ENCODE results near the gene C19orf44.

- TF ChIP-seq CTCF (conservative IDR thresholded peaks at IDR 0.05; ENCODE audit: low read depth in 2 of 2) (no peak), REST (IDR thresholded peaks at IDR 0.05; ENCODE audit: unreplicated experiment) (no peak), EZH2 (IDR thresholded peaks at IDR 0.05; ENCODE audit: low read depth, unreplicated experiment) (no peak), POLR2AphosphoS5 (IDR thresholded peaks at IDR 0.05; ENCODE audit: low read depth) (no peak), CREB1 (CRISPR knock-in tag; IDR thresholded peaks at IDR 0.05; ENCODE audit: low read depth) (no peak), EZH2phosphoT487 (IDR thresholded peaks at IDR 0.05; ENCODE audit: unreplicated experiment) (no peak), NANOG (IDR thresholded peaks at IDR 0.05; ENCODE audit: borderline replicate concordance) (no peak), STAT1 (IDR thresholded peaks at IDR 0.05; ENCODE audit: unreplicated experiment) (no peak), JUNB (IDR thresholded peaks at IDR 0.05; ENCODE audit: unreplicated experiment) (no peak), ETS1 (IDR thresholded peaks at IDR 0.05) (no peak), ZNF331 (CRISPR knock-in tag; IDR thresholded peaks at IDR 0.05; ENCODE audit: low read depth) (no peak), ZNF114 (CRISPR knock-in tag; IDR thresholded peaks at IDR 0.05) (no peak), ZNF462 (CRISPR knock-in tag; IDR thresholded peaks at IDR 0.05) (no peak)
Measured at GRCh38 chr19:16462757-16463250, 33.4 kb upstream of the C19orf44 start.
